Pulmonary artery endothelial cell (primary cell): ENCODE measurements around the gene MBOAT1. TPM values are rescaled to one million over a fixed set of nuclear protein-coding genes. Genes with fewer than 3 reads are reported as not detected.
A peak's percentile ranks its signal among the peaks of the same experiment; 100 is the strongest.
"Not testable (repeated sequence)": the region's sequence is repeated elsewhere in the genome, so short reads cannot be mapped to it uniquely, and the experiment has no call there.

Source experiments
- DNase-seq: peaks from one replicate; pipeline ENCODE4 v3.0.0-alpha.2; 2011; ENCODE audit warnings: low read depth, low spot score
- total RNA-seq: library from RNA; depleted of rRNA; stranded (reverse); fragments of >200 nt; gene quantifications from 2 replicates; pipeline ENCODE4 v1.2.3, GENCODE V29; 2014

Gene MBOAT1
- total RNA-seq, 1 donor from 2014 or later, result 2.4 TPM

DNA sequence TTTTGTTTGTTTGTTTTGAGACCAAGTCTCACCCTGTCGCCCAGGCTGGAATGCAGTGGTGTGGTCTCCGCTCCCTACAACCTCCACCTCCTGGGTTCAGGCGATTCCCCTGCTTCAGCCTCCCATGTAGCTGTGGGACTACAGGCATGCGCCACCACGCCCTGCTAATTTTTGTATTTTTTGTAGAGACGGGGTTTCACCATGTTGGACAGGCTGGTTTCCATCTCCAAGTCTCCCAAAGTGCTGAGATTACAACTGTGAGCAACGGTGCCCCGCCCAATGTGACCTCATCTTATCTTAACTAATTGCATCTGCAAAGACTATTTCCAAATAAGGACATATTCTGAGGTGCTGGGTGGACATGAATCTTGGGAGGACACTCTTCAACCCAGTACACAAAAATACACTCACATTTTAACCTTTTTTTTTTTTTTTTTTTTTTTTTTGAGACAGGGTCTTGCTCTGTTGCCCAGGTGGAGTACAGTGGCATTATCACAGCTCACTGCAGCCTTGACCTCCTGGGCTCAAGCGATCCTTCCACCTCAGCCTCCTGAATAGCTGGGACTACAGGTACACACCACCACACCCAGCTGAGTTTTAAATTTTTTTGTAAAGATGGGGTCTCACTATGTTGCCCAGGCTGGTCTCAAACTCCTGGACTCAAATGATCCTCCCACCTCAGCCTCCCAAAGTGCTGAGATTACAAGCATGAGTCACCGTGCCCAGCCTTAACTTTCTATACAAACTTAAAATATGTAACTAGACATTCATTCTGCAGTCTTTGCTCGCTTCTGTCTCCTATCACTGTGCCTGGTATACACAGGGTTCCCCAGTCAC lies 72.9 kb downstream of the MBOAT1 start:
- DNase-seq, result not testable (repeated sequence)

DNA sequence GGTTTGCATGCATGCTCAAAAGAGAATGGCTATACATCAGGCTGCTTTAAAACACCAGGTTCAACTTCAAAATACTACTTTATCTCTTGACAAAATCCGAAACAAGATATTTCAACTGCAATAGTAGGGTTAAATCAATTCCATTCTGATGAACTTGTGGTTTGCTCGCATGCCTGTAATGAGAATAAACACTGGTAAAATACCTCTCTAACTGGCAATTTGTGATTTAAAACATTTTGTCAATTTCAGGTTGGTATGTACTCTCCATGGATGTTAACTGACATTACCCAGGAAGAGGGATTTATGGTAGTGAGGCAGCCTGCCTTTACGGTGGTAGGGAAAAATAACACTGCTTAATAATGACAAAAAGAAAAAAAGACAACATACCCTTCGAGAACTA lies 74.4 kb downstream of the MBOAT1 start:
- no peak for DNase-seq

DNA sequence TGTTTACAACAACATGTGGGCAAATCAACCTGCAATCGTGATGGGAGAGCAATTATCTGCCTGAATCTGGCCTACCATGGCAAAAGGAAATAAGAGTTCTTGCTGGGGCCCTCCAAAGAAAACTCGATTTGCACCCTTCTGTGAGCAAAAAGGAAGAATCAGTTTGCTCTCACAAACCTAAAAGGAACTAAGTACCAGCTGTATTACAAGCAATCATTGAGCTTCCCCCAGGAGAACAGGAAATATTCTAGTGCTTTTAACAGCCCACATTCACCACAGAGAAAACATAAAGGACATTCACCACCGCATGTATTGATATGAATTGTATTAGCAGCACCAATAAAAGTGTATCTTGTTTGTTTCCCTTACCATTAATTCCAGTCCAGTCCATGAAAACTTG lies 75.0 kb downstream of the MBOAT1 start:
- no peak for DNase-seq

DNA sequence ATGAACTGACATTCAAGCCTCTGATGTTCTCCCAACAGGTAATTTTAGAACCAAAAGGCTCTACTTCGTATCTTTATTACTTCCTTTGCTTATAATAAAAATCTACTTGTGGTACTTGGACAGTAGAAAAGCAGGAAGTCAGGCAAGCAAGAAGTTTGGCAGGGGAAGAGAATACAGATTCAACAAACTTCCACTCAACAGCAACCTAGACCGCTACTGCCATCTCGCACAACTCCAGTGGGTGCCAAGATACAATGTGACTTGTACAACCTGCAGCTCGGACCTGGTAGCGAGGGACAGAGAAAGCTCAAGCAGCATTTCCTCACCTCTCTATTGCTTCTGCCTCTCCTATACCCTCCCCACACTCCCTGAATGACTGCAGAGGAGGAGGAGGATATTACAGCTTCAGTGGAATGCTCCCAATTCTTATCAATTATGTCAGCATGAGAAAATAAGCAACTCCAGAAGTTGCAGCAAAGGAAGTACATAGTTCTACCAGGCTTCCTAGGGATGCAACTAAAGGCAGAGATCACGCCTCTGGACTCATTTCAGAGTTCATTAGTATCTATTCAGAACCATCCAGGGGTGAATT lies 76.5 kb downstream of the MBOAT1 start:
- DNase-seq, result no peak

DNA sequence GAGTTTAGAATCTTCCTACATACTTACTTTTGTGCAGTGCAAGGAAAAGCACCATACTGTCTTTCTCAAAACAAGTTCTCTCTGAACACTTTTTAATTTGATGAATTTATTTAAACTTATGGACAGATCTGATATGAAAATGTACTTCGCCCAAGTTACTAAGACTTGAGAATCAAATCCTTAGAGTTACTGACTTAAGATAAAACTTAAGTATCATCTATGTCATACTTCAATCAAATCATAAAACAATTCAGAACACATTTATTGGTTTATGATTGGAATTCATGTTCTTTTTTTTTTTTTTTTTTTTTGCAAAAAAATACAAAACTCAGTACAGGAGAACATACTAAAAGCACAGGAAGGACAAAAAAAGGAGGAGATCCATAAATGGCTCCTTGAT lies 77.7 kb downstream of the MBOAT1 start:
- no peak for DNase-seq

DNA sequence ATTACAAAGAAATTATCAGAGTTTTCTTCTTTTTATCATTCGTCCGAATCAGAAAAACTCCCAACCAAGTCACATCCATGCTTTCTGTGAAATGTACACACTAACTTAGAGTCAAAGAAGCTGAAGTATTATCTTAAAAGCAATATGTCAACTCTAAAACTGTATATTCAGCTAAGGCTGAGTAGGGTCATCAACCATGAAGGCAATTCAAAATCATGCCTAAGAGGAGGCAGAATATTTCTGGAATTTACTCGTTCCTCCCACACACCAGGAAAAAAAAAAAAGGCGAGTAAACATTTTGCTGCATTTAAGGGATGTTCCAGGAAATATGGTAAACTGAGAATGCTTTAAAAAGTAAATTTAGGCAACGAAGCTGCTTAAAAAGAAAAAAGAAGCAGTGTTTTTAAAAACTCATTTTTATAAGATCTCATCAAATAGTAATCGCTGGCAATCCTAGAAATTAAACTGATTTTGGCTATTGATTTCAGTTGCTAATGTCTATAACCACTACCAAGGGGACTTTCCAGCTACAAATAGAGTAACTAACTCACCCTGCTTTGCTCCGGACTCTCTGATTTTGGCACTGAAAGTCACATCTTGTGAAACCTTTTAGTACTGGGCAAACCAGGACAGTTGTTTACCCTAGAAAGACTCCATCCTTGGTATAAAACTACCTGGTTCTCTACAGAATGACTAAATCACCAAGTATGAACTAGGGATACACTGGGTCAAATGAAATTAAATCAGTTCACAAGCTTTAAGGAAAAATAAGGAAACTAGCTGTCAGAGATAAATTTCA lies 82.8 kb downstream of the MBOAT1 start:
- no peak for DNase-seq

DNA sequence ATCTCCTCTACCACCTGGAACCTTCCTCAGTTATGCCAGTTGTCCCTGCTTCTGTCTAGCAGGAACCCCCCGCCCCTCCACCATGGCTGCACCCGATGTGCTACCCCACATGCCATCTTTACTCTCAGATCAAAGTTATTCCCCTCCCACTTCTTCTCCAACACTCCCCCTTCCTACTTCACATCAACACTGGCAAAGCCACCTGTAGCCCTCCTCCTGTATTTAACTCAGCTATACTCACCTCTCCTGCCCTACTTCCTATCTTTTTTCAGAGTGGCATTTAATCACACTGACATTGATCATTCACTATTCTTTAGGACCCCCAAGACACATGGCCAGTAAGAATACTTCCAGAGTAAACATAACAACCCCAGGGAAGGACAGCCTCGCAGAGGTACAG lies 84.3 kb downstream of the MBOAT1 start:
- no peak for DNase-seq

DNA sequence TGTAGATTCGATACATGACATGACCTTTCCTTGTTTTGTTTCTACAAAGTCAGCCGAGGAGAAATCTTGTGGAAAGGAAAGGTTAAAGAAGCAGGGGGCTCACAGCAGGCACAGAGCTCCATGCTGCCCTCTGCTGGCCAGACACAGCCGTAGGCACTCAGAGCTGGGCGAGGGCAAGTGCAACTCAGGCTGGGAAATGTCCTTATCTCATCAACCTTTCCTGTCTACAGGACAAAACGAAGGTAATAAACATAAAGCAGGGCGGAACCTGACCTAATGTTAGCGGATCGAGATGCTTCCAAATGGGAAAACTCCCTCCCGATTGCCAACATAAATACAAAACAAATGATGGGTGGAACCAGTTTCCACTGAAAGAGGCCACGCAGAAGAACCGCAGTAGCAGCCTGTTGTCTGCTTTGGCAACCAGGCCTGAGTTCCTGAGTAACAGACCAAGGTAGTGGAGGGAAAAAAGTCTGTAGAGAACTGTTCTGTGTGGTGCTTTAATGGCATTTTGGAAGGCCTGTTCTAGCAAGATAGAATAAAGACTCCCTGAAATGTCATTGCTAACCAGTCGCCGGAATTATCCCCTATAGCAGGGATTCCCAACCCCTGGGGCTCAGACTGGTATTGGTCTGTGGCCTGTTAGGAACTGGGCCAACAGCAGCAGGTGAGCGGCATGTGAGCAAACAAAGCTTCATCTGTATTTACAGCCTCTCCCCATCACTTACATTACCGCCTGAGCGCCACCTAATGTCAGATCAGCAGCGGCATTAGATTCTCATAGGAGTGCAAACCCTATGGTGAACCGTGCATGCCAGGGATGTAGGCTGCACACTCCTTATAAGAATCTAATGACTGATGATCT lies 85.2 kb downstream of the MBOAT1 start:
- peak; percentile 15 for DNase-seq

DNA sequence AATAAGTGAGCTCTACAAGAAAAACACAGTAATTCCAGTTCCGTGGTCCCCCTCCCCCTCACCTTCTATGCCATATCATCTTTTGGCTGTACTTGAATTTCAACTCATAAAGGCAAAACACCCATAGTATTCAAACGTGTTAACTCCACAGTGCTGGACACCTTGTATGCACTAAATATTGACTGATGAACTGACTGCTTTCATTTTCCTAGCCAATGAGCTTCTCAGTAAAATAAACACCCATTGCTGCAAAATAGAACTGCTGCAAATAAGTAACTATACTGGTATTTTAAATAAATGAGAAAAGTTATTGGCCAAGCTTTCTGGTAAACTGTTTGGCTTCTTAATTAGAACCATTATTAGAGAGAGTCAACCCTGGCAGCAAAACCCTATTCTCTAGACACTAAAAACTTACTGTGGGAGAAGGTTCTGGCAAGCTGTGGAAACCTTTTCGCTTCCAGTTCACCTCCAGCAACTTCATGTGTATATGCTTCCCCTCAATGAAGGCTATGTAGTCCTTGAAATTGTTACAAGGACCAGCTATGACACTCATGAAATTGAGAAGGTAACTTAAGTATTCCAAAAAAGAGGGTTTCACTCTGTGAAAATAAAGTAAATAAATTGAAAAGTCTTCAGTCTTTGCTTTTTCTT lies 86.0 kb downstream of the MBOAT1 start:
- no peak for DNase-seq

DNA sequence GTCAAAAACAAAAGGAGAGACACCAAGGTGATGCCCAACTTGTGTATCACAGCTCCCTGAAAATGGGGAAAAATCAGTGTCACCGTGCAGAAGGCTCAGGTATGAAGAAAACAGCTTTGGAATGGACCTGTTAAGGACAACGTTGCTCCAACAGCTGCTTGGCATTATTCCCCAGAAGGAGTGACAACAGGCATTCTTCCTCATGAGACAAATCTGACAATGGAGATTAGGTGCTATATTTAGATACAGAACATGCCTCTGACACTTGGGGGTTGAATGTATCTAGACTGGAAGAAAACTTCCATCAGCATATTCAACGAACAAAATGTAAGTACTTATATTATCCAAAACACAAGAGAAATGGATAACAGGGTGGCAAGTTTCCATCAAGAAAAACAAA lies 87.7 kb downstream of the MBOAT1 start:
- no peak for DNase-seq

DNA sequence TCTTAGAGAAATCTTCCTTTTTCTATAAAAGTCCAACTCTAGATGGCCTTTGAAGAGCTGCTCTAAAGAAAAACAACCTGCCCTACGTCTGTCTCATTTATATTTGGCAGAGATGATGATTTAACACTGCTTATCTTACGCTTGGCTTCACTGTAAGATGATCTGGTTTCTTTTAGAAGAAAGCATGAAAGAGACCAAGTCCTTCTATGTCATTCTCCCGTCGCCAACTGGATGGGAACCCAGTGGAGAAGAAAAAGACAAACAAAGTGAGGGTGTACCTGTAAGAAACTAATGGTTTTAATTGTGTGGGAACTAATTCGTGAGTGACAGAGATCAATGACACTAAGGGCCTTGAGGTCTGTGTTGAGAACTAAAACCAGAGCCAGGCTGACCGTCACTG lies 92.8 kb downstream of the MBOAT1 start:
- no peak for DNase-seq

DNA sequence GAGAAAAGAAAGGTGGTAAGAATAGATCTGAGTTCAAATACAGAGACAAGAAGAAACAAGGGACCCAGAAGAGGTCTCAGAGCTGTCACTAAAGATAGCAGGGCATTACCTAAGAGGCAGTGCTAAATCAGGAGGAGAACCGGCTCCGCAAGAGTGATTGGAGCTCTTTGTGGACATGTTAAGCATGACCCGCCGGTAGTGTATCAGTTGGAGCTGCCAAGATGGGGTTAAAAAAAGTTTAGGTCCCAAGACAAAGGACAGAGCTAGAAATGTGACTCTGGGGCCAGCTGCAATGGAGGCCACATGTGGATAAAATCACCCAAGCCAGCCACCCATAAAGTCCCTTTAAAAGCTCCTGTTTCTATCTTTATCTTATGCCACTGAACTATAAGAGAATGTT lies 93.4 kb downstream of the MBOAT1 start:
- DNase-seq, result no peak

DNA sequence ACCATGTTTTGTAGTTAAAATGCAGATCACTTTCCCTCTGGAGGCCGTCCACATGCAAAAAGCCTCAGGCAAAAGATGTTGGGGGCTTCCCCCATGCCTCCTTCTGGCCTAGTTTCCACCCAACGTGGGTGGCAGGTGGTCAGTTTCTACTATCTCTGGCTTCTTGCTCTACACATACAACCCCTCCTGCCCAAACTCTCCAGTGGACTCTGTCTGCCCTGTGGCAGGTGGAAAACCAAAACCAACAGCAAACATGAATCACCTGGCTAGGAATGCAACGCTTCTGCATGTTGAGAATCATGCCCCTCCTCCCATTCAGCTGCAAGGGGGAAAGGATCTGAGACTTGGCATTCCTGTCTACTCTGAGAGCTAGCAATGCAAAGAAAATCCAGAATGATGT lies 94.8 kb downstream of the MBOAT1 start:
- DNase-seq, result no peak

DNA sequence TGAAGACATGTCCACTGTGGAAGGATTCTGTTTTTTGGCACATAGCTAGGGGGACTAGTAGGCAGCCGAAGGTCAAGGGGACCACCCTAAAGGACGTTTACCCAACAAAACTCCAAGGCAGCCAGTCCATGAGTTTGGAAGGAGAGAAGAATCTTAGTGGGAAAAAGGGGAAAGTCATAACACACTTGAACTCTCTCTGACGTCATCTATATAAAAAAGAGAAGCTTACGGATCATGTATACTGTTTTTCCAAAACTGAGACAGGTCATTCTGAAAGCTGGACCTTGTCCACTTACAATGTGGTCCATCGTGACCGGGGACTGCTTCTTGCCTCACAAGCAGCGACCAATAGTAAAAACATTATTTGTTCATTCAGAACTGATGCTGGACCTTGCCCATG lies 95.5 kb downstream of the MBOAT1 start:
- no peak for DNase-seq

DNA sequence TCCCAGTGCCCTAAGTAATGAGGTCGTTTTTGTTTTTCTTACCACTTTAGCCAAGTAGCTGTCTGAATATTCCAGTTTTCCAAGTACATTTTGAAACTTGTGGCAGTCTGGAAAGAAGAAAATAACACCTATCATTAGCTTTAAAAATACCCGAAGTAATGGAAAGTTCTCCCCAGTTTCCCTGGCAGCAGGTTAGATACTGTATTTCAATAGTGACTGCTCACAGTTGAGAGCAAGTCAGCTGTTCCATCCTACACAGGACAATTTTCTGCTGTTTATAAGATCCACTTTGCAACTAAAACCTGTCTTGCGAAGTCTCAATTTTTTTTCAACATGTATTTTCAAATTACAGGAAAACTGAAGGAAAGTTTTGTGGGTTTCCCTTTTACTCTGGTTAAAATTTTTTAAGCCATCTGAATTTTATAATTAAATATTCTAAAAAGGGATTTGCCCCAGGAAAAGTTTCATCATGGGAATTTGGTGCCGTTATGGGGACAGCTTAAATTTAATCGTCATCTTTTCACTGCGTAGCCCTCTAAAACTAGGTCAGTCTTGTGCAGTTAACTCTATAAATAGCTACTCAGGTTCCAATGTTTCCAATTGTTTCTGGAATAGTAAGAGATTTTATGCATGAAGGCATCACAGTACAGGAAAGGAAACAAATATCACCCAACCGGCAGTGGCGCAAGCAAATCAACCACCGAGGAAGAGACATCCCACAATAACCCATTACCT lies 96.9 kb downstream of the MBOAT1 start:
- no peak for DNase-seq

DNA sequence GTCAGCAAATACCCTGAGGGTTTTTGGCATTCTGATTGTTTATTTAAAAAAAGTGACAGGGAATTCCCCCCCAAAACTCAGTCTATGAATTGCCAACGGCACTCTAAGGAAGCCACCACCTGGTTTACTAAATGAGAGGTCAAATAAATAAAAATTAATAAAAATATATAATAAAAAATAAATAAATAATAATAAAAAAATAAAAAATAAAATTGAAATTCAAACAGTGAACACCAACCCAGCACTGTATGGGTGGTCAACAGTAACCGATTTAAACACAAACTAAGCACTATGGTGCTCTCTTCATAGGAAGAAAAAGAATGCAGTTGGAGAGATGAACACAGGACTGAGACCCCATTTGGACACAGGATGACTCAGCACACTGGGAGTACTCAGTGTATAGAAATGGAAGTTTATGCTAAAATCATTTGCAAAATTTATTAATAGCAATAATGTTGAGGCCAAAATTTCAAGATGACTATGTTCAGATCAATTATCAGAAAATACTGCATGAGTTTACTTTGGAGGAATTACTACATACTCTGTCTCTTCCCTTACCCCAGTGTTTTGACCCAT lies 98.5 kb downstream of the MBOAT1 start:
- DNase-seq, result no peak

DNA sequence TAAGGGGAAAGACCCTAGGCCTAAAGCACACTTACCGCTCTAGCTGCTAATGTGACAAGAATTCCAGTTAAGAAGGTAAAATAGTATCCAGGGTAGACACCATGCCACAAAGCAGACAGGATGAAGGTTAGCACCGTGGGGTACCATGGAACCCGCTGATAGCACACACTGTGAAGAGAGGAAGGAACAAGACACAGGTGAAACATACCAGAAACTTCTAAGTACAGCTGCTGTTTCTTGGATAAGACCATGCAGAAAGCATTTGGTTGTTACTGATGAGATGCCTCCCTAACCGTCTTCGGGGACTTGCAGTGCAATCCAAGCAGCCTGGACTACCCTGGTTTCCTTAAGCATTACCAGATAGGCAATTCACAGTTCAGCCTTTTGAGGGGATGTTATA lies 99.4 kb downstream of the MBOAT1 start:
- no peak for DNase-seq

DNA sequence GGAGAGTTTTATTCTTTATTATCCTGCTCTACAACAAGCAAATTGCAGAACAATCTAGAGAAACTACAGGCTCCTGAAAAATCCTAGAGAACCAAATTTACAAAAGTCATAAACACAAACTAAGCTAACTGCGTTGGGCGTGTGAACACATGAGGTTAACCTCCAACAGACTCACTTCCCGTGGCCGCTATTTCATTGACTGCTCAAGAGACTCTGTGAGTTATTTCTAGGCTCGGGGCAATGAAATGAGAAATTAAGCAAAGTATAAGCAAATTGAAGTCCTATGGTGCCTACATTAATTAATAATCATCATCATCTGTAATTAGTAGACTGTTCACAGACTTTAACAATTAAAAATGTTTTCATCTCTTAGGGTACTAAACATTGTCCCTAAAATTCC lies 100.0 kb downstream of the MBOAT1 start:
- no peak for DNase-seq

DNA sequence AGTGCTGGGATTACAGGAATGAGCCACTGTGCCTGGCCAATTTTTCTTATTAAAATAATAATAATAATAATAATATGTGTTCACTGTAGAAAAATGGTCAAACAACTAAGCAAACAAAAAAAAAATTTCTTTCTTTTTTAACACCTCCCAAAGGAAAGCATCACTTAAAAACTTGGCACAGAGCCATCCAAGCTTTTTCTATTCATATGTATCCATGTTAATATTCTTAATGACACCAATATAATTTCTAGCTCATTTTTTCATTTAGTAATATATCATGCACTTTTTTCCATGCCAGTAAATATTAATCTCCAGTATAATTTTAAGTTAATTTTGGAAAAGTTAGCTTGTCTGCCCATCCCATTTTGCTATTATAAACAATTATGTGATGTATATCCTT lies 101.8 kb downstream of the MBOAT1 start:
- DNase-seq, result no peak

DNA sequence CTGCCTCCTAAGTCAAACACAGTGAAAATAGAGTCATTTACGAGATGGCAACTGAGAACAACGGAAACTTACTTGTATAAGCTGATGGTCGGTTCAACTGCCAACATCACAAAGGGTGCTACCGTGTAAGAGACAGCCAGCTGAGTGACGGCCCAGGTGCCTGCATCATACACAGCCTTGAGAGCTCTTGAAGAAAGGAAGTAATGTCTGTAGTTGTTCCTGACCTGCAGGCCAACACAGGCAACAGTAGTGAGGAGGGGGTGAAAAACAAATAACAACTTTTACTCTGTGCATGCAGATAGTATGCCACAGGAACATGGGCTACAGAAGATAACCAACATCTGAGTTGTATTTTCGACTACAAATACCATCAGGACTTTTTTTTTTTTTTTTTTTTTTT lies 102.7 kb downstream of the MBOAT1 start:
- no peak for DNase-seq
